HG03342 (cell line): Measurements from ENCODE around the gene ST8SIA2.

Experiments
- ATAC-seq: cut with Tn5 transposase; IDR thresholded peaks from one replicate; pipeline ENCODE4 v1.9.1; 2021; ENCODE audit warnings: mild to moderate bottlenecking, moderate library complexity; ENCODE audit not compliant: unreplicated experiment

Gene ST8SIA2

DNA sequence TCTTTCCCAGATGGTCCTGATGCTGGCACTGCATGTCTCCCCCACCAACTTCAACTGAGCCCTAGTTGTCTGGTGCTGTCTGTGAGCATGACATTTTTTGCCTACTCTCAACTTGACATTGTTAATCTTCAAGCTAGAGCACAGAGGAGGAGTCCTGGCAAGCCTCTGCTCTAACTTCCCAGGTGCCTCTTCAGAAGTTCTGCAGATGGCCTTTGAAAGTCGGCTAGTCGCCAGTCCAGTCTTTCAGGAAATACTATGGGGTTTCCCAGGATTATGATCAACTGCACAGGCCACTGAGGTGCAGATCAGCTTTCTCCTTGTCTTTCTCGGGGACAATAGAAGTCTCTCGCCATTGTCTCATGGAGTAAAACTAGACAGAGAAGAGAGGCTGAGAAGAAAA, 86.7 kb downstream of the ST8SIA2 start:
- no peak for ATAC-seq

DNA sequence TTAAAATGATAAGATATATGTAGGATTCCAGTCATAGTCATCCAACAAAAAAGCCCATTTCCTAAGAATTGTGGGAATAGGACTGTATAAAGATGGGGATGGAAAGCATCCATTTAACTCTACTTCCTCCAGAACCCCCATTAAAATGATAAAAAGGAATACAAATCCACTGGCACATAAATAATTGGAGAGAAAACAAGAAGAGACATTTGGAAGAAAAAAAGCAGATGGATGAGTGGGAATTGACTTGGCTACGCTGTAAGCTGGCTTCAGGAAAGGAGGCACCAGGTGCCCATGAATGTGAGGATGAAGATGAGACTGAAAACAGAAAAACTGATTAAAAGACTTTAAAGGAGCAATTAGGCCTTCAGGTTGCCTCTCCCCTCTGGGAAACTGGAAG, 91.8 kb downstream of the ST8SIA2 start:
- ATAC-seq = no peak

DNA sequence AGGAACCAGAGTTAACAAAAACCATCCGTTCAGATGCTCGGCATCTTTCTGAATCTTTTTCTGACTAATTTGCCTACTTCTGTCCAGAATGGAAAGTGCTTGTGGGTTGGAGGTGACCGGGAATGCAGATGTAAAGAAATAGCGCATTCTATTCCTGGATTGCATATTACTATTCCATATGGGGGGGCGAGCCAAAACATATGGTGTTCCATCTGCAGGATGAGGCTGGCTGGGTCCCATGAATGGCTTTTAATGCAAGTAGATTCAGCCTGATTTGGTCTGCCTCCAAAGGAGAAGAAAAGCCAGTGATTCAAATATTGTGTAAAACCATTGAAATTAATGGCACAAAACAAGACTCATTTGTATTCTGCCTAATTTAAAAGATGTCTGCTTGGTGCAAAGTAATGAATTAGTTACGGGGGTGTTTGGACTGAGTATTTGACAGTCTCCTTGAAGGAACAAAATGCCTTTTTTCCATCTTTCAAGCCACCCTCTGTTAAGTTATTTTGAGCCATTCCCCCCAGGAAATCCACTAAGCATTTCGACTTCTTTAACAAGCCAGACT, 99.0 kb downstream of the ST8SIA2 start:
- ATAC-seq = no peak

DNA sequence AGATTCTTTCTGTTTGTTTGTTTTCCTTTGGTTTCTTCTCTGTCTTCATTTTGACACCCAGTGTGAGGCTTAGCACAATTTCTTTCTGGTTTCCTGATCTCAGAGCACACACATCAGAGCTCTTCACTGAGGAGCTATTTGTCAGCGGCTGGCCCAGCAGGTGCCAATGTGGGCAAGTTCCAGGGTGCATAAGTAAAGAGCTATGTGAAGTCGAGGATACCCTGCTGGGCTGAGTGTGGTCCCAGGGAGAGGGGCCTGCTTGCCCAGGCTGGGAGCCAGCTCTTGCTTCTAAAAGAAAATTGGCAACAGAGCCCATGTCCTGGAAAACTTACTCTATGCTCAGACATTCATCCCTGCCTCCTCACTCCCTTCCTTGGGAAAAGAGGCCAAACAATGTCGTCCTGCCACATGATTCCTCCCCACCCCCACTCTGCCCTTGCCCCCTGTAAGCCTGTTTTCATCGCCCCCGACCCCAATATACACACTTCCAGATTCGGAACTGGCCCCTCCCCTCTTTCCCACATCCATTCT, 101.2 kb downstream of the ST8SIA2 start:
- no peak for ATAC-seq

DNA sequence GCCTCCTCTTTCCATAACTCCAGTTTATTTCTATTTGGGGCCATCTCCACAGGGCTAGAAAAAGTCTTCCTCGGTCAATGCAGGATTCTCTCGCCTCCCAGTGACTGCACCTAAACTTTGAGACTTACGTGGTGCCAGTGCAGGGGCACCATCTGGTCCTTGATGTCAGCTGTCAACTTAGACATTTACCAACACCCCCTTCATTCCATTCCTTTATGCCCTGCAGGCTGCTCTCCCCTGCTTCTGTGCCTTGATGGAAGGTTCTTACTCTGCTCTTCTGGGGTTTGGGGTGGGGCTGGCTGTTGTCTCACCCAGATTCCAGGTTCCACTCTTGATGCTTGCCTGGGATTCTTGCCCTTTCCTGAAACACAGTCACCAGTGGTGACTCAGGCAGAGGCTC, 101.8 kb downstream of the ST8SIA2 start:
- ATAC-seq = no peak

DNA sequence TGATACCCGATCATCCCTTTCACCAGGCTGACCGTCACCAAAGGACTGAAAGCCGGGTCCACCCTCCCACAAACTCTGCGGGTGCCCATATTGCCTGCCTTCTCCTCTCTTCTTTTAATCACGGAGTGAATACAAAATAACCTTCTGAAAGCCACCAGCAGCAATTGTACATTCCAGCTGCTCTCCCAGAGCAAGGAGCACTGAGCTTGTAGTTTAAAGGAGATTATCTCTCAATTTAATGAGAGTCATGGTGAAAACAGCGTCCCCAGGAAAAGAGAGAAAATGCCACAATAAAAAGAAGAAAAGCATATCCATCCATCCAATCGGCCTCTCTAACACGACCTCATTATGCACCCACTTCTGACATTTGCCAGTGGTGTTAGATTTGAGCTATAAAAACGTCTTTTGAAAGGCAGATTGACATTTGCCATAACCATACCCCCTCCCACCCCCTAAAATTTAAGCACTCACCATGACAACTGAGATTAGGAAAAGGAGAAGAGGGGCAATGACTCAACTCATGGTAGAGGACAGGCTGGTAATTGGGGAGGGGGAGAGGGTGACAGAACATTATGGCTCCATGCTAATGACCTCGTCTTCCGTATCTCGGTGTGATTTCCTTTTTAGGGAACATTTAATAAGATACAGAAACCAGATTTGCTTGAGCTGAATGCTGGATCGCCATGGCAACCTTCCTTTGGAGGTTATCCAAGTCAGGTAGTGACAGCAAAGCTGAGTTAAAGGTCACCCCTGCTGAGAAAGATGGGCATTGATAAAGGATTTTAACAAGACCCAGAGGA, 106.2 kb downstream of the ST8SIA2 start:
- ATAC-seq = no peak

DNA sequence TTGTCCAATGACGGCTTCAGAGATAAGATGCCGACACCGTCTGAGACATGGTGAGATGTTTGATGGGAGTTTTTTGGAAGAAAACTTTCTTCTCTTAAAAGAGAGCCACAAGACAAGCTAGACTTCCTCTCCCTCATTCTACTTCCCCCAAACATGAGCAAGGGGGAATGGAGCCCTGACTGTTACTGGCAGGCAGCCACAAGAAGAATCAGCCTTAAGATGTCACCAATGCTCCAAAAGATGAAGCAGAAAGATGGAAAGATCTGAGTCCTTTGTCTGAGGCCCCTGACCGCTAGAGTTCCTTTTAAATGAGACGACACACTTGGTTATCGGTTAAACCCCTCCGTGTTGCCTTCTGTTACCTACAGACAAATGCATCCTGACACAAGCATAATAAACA, 108.7 kb downstream of the ST8SIA2 start:
- ATAC-seq = no peak

DNA sequence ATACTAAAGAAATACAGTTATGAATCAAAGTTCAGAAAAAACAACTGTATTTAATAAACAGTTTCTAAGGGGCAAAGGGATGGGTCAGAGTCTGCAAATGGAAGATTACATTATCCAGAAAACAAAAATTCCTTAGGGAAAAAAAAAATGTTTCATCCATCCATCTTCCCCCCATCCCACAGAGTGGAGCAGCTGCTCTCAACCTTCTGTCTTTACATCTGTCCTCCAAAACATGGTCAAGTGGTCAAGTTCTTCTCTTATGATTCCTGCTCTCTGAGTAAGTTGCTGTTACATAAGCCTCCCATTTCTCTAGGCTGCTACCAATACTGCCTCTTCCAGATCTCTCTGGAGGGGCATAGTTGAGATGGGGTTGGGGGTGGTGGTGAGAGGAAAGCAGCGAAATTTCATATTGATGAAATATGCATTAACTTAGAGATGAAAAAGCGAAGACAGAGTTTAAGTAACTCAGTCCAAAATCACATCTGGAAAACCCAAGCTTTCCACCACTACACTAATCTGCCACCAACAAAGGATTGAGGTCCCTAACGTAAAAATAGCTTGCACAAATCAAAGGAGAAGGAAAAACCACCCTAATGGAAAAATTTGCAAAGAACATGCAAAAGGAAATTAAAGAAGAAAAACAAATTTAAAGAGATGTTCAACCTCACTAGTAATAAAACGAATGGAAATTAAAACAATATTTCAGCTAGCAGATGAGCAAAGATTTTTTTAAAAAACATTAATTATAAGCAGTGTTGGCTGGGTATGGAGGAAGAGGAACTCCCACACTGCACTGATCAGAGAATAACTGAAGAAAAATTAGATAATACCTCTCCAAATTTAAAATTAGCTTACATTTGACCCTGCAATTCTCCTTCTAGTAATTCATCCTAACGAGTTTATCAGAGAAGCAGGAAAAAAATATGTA, 109.5 kb downstream of the ST8SIA2 start:
- ATAC-seq = no peak

DNA sequence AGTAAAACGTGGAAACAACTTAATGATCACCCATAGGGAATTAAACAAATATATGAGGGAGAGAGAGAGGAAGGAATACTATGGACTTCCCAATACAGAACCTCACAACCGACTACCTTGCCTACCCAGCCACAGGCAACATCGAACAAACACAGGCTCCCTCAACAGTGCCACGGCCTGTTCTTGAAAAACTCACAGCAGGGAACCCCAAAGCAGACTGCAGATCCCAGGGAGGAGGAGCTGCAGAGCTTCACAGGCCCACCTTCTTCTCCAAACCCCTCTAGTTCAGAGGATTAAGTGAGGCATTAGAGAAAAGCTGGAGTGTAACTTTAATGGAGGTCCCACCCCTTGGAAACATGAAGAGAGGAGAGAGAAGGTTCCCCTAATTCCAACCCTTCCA, 110.2 kb downstream of the ST8SIA2 start:
- ATAC-seq = no peak

DNA sequence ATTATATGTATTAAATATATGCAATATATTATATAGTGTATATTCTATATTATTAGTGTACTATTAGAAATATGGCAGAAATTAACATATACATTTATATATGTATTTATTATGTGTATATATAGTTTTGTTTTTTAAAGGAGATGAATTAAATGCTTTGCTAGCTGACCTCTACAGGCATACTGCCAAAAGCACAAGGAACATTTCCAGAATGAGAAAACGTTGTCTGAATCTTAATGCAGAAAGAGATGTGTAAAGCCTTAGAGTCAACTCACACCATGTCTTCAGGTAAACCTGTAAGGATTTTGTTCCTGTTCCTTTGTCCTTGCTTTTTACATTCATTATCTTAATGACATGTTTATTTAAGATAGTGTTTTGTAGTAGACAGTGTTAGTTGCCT, 111.9 kb downstream of the ST8SIA2 start:
- no peak for ATAC-seq

DNA sequence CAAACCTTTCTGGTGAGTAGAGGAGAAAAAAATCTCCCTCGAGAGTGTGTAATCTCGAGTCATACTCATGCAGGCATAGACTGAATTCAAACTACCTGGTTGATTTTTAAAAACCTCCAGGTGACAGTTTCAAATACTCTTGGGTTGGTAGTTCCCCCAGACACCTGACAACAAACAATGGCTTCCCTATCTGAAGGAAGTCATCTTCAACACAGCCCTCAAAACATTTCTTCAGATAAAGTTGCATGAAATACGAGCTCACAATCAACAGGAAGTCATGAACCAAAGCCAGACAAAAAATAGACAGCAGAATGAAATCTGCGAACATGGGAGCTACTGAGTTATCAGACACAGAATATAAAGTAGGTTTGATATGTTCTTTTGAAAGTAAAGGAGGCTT, 112.8 kb downstream of the ST8SIA2 start:
- no peak for ATAC-seq

DNA sequence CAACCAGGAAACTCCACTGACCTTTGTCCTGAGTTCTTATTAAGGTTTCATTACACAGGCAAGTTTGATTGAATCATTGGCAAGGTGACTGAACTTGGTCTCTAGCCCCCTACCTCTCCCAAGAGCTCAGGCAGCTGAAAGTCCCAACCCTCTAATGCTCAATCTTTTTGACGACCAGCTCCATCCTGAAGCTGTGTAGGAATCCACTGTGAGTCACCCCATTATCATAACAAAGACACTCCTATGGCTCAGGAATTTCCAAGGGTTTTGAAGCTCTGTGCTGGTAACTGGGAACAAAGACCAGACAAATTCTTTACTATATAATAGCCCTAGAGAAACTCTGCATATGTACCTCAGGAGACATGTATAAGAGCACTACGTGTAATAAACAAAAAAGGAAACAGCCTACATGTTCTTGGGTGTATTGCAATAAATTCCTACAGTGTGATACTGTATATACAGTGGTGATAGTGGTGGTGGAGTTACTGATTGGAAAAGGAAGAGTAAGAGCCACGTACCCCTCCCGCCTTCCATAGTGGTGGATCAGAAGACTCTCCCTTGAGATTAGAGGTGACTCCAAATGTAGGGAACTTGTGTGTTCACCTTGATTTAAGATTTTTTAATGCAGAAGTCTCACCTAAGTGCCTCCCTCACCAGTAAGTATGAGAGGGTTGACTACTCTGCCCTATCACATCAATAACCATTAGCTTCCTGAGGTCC, 116.6 kb downstream of the ST8SIA2 start:
- ATAC-seq = no peak
